Measurements from ENCODE around the gene TK1. TPM values are rescaled to one million over a fixed set of nuclear protein-coding genes. Genes with fewer than 3 reads are reported as not detected.

Gene TK1
- total RNA-seq, 4 donors from 2014 or later, result 1.1 to 8.8 (median 2.7) TPM

GRCh38 chr17:78127888-78128550 lies 58.8 kb downstream of the TK1 start:
- no peak for TF ChIP-seq CTCF (IDR thresholded peaks at IDR 0.05; ENCODE audit: low read depth)

- TF ChIP-seq CTCF (IDR thresholded peaks at IDR 0.05; ENCODE audit: low read depth), result no peak
Measured at GRCh38 chr17:78127239-78127887, 59.5 kb downstream of the TK1 start.

- TF ChIP-seq CTCF (IDR thresholded peaks at IDR 0.05; ENCODE audit: low read depth), result no peak
Measured at GRCh38 chr17:78126895-78127238, 60.0 kb downstream of the TK1 start.

GRCh38 chr17:78125976-78126894 lies 60.6 kb downstream of the TK1 start:
- no peak for TF ChIP-seq CTCF (IDR thresholded peaks at IDR 0.05; ENCODE audit: low read depth)

- TF ChIP-seq CTCF (IDR thresholded peaks at IDR 0.05; ENCODE audit: low read depth), result no peak
Measured at GRCh38 chr17:78125138-78125913, 61.5 kb downstream of the TK1 start.

GRCh38 chr17:78124836-78125137 lies 62.1 kb downstream of the TK1 start:
- no peak for TF ChIP-seq CTCF (IDR thresholded peaks at IDR 0.05; ENCODE audit: low read depth)

Small RNA genes lying within 50 kb of the gene (small RNA-seq; reads per million reads assigned to genes)
- not detected for gene AC087645.1

Other genes with a start within 250 kb of the TK1 start
- gene TNRC6C, start 228.3 kb downstream of the TK1 start, total RNA-seq, result 10 to 100 TPM in 3 of 4 donors, 1 to 10 TPM in 1; 8.2 to 33.3 (median 13.8) TPM
- gene TMC6, start 58.3 kb downstream of the TK1 start, total RNA-seq, result 10 to 100 TPM; 18.5 to 78.2 (median 23.6) TPM
- gene TMC8, start 56.3 kb downstream of the TK1 start, total RNA-seq, result 1 to 10 TPM; 2.0 to 7.7 (median 7.6) TPM
- not detected for gene C17orf99, start 40.7 kb downstream of the TK1 start, total RNA-seq
- gene SYNGR2, start 18.5 kb downstream of the TK1 start, total RNA-seq, result 10 to 100 TPM; 33.0 to 80.6 (median 50.1) TPM
- 10 to 100 TPM; 14.9 to 27.4 (median 20.3) TPM for gene AFMID, start 310 bp upstream of the TK1 start, total RNA-seq
- gene BIRC5, start 27.2 kb upstream of the TK1 start, total RNA-seq, result 1 to 10 TPM in 2 of 4 donors, not detected in 2; 2.2 to 2.9 TPM
- not detected for gene TMEM235, start 44.6 kb upstream of the TK1 start, total RNA-seq
- 10 to 100 TPM; 15.4 to 33.3 (median 24.7) TPM for gene SOCS3, start 173.0 kb upstream of the TK1 start, total RNA-seq
- 10 to 100 TPM; 25.4 to 63.9 (median 38.4) TPM for gene PGS1, start 191.6 kb upstream of the TK1 start, total RNA-seq

Measured in subcutaneous adipose tissue (tissue), 4 donors.